Kidney (tissue), 11 donors: ENCODE measurements around the gene GNB1. TPM values are rescaled to one million over a fixed set of nuclear protein-coding genes. Genes with fewer than 3 reads are reported as not detected.
"Not testable (repeated sequence)": the region's sequence is repeated elsewhere in the genome, so short reads cannot be mapped to it uniquely, and the experiment has no call there.

Experiments
- DNase-seq, 5 donors: peaks; one replicate each; pipeline ENCODE4 v3.0.0-alpha.2; 2013 to 2020
- FAIRE-seq: peaks from 2 replicates; lab custom pipeline; 2012; peaks lifted over from hg19 to GRCh38; lab: Jason Lieb, UNC
- H3K27ac ChIP-seq, 2 donors: one replicate each; pipeline ENCODE4 v1.7.0; 2013; ENCODE audit warnings: low read depth in 2 of 2, low read length in 2 of 2, inconsistent platforms in 1 of 2
- H3K27me3 ChIP-seq: one replicate; pipeline ENCODE4 v1.7.1; 2013; ENCODE audit warnings: low read length, inconsistent platforms; ENCODE audit not compliant: control insufficient read depth, insufficient read depth
- H3K36me3 ChIP-seq, 3 donors: one replicate each; pipeline versions ENCODE4 v1.7.0 to v1.7.1; 2013; ENCODE audit warnings: low read length in 3 of 3, control low read depth in 1 of 3, inconsistent platforms in 1 of 3; ENCODE audit not compliant: insufficient read depth in 3 of 3, control insufficient read depth in 2 of 3
- H3K4me1 ChIP-seq, 3 donors: one replicate each; pipeline versions ENCODE4 v1.7.0 to v1.7.1; 2013; ENCODE audit warnings: low read length in 3 of 3, inconsistent platforms in 1 of 3, low read depth in 1 of 3; ENCODE audit not compliant: control insufficient read depth in 2 of 3, insufficient read depth in 2 of 3
- H3K4me3 ChIP-seq, 3 donors: one replicate each; pipeline versions ENCODE4 v1.7.0 to v1.8.1; 2013; ENCODE audit warnings: low read length in 3 of 3, control low read depth in 1 of 3, inconsistent platforms in 1 of 3
- H3K9ac ChIP-seq, 3 donors: one replicate each; pipeline versions ENCODE4 v1.7.0 to v1.7.1; 2013; ENCODE audit warnings: low read length in 3 of 3, control low read depth in 1 of 3, inconsistent platforms in 1 of 3
- H3K9me3 ChIP-seq, 3 donors: one replicate each; pipeline versions ENCODE4 v1.7.0 to v1.7.1; 2013; ENCODE audit warnings: low read length in 3 of 3, control low read depth in 1 of 3, inconsistent platforms in 1 of 3; ENCODE audit not compliant: control insufficient read depth in 2 of 3, insufficient read depth in 1 of 3
- intact Hi-C: fragments of 100-400 bp; cut with DNase I; formaldehyde crosslinking; loops from one replicate; pipeline ENCODE4 v1.11.1; 2022
- polyA plus RNA-seq: library from polyadenylated mRNA; stranded (reverse); fragments of 350-450 nt; fragmentation: Illumina TruSeq; extraction: RNeasy Lipid Tissue Mini Kit (QIAGEN cat#74804); gene quantifications from one replicate; pipeline ENCODE4 v1.2.3, GENCODE V29; 2014; ENCODE audit warnings: low read depth, low replicate concordance; ENCODE audit not compliant: insufficient read depth
- total RNA-seq: library from RNA; stranded (reverse); fragmentation: NEBNext Ultra II Directional; extraction: Animal tissue kit (Norgen Biotek cat#: 25700); gene quantifications from one replicate; pipeline ENCODE4 v1.2.1, GENCODE V29; 2021
- donor health status: control.
- donor health status: control.
- donor health status: DM: yes; HTN: yes; CAD: no.
- donor health status: Normal renal cell carcinoma (clear cell type).

The GNB1 gene
- total and polyA plus RNA-seq, 2 donors from 2014 or later: 144 to 347 TPM

DNA sequence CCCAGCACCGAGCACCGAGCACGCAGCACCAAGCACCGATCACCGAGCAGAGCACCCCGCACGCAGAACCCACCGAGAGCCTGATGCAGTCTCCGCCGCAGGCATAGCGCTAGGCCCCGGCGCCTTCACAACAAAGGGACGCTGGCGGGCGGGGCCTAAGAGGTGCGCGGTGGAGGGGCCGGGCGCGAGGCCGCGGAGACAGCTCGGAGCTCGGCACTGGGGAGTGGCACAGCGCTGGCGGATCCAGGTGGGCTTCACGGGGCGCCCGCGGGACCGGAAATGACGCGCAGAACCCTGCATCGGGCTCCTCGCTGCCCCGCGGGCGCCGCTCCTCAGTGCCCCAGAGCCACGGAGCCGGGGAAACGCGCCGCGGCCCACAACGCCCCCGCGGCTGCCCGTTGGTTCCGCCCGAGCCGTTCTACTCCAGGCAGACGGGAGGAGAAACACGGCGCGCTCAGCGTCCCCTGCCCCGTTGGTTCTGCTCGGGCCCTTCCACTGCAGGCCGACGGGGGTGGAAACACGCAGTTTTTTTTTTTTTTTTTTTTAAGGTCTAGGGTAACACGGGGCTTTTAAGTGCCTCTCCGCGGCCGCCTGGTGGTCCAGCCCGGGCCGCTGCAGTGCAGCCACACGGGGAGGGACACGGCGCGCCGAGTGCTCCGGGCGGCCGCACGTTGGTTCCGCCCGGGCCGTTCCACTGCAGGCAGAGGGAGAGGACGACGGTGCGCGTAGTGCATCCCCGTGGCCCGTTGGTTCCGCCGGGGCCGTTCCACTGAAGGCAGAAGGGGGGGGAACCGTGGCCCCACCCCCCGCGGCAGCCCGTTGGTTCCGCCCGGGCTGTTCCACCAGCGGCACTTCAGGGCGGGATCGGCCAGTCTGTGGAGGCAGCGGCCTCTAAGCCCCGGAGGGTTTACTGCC lies 145.0 kb downstream of the GNB1 start:
- H3K9me3 ChIP-seq, H3K36me3 ChIP-seq, H3K4me1 ChIP-seq, FAIRE-seq, H3K27me3 ChIP-seq, H3K9ac ChIP-seq, H3K4me3 ChIP-seq, intact Hi-C loops: not testable (repeated sequence)
- H3K27ac ChIP-seq: peak overlapping the region in 1 of 2 donors; percentile 86
- peak in 4 of 5 donors; percentile 46 to 92 (median 81) for DNase-seq

DNA sequence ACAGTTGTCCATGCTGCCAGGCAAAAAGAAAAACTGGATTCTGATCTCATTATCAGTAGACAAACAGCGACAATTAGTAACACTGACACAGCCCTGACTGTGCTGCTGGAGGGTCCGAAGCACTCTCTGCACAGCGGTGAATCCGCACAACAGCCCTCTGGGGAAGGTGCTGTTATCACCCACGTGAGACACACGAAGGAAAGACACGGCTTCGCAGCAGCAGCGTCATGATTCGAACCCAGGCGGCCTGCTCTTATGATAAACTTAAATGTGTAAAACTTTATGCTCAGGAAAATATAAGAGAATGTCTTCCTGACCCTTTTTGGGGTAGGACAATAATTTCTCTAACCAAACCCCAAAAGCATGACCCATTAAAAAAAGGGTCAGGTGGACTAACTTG lies 148.4 kb downstream of the GNB1 start:
- H3K27me3 ChIP-seq, H3K4me1 ChIP-seq, H3K9ac ChIP-seq, H3K9me3 ChIP-seq, FAIRE-seq, intact Hi-C loops, H3K4me3 ChIP-seq, H3K36me3 ChIP-seq, H3K27ac ChIP-seq, DNase-seq: not testable (repeated sequence)

DNA sequence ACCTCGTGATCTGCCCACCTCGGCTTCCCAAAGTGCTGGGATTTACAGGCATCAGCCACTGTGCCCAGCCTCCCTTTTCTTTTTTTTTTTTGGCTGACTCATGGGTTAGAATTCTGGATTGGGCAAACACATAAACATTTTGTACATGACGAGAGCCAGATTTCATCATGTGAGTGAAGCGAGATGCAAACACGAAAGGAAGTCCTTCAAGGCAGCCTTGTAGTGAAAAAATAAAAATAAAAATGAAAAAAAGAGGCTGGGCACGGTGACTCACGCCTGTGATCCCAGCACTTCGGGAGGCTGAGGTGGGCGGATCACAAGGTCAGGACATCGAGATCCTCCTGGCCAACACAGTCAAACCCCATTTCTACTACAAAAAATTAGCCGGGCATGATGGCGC lies 149.9 kb downstream of the GNB1 start:
- H3K9me3 ChIP-seq, intact Hi-C loops, H3K27ac ChIP-seq, H3K27me3 ChIP-seq, H3K4me1 ChIP-seq, H3K9ac ChIP-seq, DNase-seq, H3K36me3 ChIP-seq, FAIRE-seq, H3K4me3 ChIP-seq: not testable (repeated sequence)

DNA sequence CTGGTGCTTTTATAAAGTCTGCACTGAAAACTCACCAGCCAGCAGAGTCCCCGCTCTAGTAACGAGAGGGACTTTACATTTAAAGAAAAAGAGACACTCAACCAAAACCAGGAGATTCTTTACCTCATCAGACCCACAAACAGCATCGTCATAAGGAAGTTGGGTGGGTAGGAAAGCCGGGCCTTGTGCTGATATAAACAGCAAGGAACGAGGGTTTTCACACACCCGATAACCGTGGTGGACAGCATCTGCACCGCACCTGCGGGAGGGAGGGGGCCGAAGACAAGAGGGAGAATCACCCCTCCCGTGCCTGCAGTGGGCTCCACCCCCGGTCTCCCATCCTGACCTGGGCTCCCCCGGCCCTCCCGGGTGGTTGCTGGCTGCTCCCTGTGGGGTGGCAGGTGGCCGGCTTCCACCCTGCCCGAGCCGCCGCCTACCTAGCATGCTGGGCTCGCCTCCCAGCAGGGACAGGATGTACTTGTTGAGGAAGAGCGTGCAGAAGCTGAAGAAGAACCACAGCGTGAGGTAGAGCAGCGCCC lies 152.0 kb downstream of the GNB1 start:
- H3K27ac ChIP-seq, H3K9ac ChIP-seq, H3K27me3 ChIP-seq, H3K4me1 ChIP-seq, intact Hi-C loops, DNase-seq, H3K36me3 ChIP-seq, H3K9me3 ChIP-seq, FAIRE-seq, H3K4me3 ChIP-seq: not testable (repeated sequence)

DNA sequence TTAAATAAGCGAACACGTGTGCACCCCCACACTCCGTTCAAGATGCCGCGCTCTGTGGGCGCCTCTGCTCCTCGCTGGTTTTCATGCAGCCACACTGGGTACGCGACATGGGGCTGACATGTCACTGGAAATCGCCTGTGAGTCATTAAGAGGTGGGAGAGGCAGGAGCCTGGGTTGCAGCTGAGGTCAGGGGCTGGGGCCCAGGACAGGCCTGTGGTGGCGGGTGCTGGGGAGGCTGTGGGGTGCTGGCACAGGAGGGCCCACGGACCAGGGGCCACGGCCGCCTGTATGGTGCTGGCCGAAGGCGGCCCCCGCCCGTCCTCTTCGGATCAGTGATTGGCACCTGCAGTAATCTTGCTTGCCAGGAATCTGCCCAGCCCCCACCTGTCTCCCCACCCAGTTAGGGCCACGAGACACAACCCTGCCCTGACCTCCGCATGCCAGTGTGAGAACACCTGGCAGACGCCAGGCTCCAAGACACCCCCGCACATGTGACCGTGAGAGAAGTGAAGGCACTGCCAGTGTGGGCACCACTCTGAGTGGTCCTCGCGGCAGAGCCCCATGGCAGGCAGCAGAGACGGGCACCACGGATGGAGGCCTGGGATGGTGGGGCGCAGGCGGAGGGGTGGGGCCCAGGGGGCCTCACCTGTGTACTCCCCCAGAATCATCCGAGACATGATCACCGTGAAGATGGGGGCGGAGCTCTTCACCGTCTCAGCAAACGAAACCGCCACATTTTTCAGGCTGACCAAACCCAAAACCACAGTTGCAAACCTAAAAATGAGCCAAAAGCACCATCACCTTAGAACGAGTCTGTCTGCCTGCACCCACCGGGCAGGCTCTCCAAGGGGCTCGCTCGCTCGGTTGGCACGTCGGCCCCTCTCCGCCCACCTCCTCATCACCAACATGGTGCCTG lies 153.0 kb downstream of the GNB1 start:
- H3K9ac ChIP-seq, FAIRE-seq, intact Hi-C loops, H3K4me3 ChIP-seq, H3K4me1 ChIP-seq, H3K36me3 ChIP-seq, H3K27ac ChIP-seq, H3K9me3 ChIP-seq, H3K27me3 ChIP-seq: not testable (repeated sequence)
- peak in 1 of 5 donors; percentile 77 for DNase-seq

Other genes starting within 250 kb of the GNB1 start
- 24.0 TPM for gene CDK11B, start 232.1 kb downstream of the GNB1 start, total RNA-seq
- gene CDK11B, start 232.1 kb downstream of the GNB1 start, polyA plus RNA-seq: 13.9 TPM
- gene SLC35E2B, start 198.3 kb downstream of the GNB1 start, total RNA-seq: 50.2 TPM
- 11.3 TPM for gene SLC35E2B, start 198.3 kb downstream of the GNB1 start, polyA plus RNA-seq
- gene CDK11A, start 166.7 kb downstream of the GNB1 start, total RNA-seq: 37.3 TPM
- gene CDK11A, start 166.7 kb downstream of the GNB1 start, polyA plus RNA-seq: 21.5 TPM
- gene NADK, start 112.6 kb downstream of the GNB1 start, total RNA-seq: 76.3 TPM
- gene NADK, start 112.6 kb downstream of the GNB1 start, polyA plus RNA-seq: 37.9 TPM
- 0.13 TPM for gene CALML6, start 24.2 kb upstream of the GNB1 start, total RNA-seq
- gene CALML6, start 24.2 kb upstream of the GNB1 start, polyA plus RNA-seq: 1.2 TPM
- 0.50 TPM for gene TMEM52, start 28.2 kb upstream of the GNB1 start, total RNA-seq
- gene TMEM52, start 28.2 kb upstream of the GNB1 start, polyA plus RNA-seq: 5.1 TPM
- gene CFAP74, start 112.7 kb upstream of the GNB1 start, total RNA-seq: not detected
- gene CFAP74, start 112.7 kb upstream of the GNB1 start, polyA plus RNA-seq: not detected
- 0.63 TPM for gene GABRD, start 128.3 kb upstream of the GNB1 start, total RNA-seq
- 1.1 TPM for gene GABRD, start 128.3 kb upstream of the GNB1 start, polyA plus RNA-seq
- gene PRKCZ, start 159.3 kb upstream of the GNB1 start, total RNA-seq: 24.7 TPM
- gene PRKCZ, start 159.3 kb upstream of the GNB1 start, polyA plus RNA-seq: 42.4 TPM